Mononuclear cell (primary cell): Measurements from ENCODE around the gene NCKIPSD. TPM values are rescaled to one million over a fixed set of nuclear protein-coding genes. Genes with fewer than 3 reads are reported as not detected.

Experiments
- H3K27me3 ChIP-seq: 2 replicates; pipeline ENCODE4 v1.6.0; 2011; ENCODE audit warnings: low read length, control low read depth; ENCODE audit not compliant: insufficient read depth
- H3K4me1 ChIP-seq: 2 replicates; pipeline ENCODE4 v1.5.1; 2011; ENCODE audit warnings: mild to moderate bottlenecking, low read length, control low read depth; ENCODE audit not compliant: insufficient read depth
- H3K4me3 ChIP-seq: 2 replicates; pipeline ENCODE4 v1.5.1; 2011; ENCODE audit warnings: mild to moderate bottlenecking, low read length, moderate library complexity
- H3K9me3 ChIP-seq: 2 replicates; pipeline ENCODE4 v1.5.1; 2011; ENCODE audit warnings: low read depth, mild to moderate bottlenecking, control low read depth, low read length
- total RNA-seq: library from RNA; depleted of rRNA; stranded (reverse); fragments of >200 nt; gene quantifications from one replicate; pipeline ENCODE4 v1.2.3, GENCODE V29; 2012

Gene NCKIPSD
- total RNA-seq, 1 donor = 6.3 TPM

GRCh38 chr3:48633743-48634142, 52.0 kb downstream of the NCKIPSD start:
- Histone ChIP-seq H3K4me1 (peaks cover 20% of the 10 kb centered on the region), H3K4me3 (no peak overlapping the region), H3K9me3 (no peaks in the 10 kb centered on the region), H3K27me3 (no peaks in the 10 kb centered on the region)

GRCh38 chr3:48633256-48633655, 52.5 kb downstream of the NCKIPSD start:
- no peaks in the 10 kb centered on the region for H3K27me3 ChIP-seq
- peaks cover 20% of the 10 kb centered on the region for H3K4me1 ChIP-seq
- H3K4me3 ChIP-seq = no peak overlapping the region
- H3K9me3 ChIP-seq = no peaks in the 10 kb centered on the region

GRCh38 chr3:48631516-48632448, 53.9 kb downstream of the NCKIPSD start:
- Histone ChIP-seq H3K27me3 (no peaks in the 10 kb centered on the region), H3K9me3 (no peaks in the 10 kb centered on the region), H3K4me1 (peaks cover 20% of the 10 kb centered on the region), H3K4me3 (no peak overlapping the region)

DNA sequence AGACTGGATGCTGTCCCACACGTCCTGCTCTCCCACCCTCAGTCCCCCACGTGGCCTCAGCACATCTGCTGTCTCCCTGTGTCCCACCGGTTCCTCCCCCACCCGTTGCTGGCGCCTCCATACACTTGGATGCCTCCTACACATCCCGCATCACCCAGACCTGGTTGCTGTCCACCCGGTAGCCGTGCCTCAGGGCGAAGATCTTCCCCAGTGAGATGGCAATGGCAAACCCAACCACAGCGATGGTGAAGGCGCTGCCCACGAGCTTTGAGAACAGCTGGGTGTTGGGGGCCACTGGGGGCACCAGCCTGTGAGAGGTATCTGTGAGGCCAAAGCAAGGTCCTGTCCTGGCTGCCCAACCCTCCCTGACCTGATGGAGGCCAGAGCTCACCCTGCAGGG, 54.9 kb downstream of the NCKIPSD start:
- Histone ChIP-seq H3K4me3 (no peak overlapping the region), H3K9me3 (no peaks in the 10 kb centered on the region), H3K4me1 (peaks cover 13% of the 10 kb centered on the region), H3K27me3 (no peaks in the 10 kb centered on the region)

- H3K4me1 ChIP-seq = peaks cover 10% of the 10 kb centered on the region
- no peak overlapping the region for H3K4me3 ChIP-seq
- H3K9me3 ChIP-seq = no peaks in the 10 kb centered on the region
- no peaks in the 10 kb centered on the region for H3K27me3 ChIP-seq
These were observed 55.3 kb downstream of the NCKIPSD start for GRCh38 chr3:48630407-48630806.

- Histone ChIP-seq H3K9me3 (no peaks in the 10 kb centered on the region), H3K4me1 (peaks cover 10% of the 10 kb centered on the region), H3K4me3 (no peak overlapping the region), H3K27me3 (no peaks in the 10 kb centered on the region)
These were observed 55.8 kb downstream of the NCKIPSD start for GRCh38 chr3:48629894-48630293.

DNA sequence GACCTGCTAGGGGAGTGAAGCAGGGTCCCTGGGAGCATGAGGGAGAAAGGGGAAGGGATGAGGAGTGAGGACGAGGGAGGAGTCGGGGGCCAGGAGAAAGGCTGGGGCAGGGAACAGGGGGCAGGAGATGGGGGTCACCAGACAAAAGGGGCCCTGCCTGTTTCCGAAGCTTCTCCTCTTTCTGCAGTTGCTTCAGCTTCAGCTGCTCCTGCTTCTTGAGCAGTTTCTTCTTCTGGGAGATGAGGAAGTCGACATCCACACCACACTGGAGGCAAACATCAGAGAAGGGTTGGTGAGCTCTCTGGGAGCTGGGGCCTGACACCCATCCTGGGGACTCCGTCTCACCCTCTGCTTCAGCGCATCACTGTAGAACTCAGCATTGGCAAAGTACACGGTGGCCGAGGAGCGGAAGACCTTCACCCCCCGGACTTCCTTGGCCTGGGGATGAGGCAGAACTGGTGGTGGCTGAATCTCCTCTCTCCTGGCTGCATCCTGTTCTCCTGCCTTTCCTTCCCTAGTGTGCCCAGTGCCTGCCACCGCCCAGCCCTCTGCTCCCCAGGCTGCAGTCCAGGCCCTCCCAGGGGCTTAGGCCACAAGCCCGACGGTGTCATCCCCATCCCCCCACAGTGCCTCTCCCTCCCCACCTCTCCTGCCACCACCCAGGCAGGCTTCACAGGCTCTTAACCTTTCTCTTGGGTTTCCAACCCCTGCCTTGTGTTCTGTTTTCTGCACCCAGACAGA, 57.3 kb downstream of the NCKIPSD start:
- H3K4me3 ChIP-seq = no peak overlapping the region
- no peaks in the 10 kb centered on the region for H3K9me3 ChIP-seq
- no peaks in the 10 kb centered on the region for H3K27me3 ChIP-seq
- H3K4me1 ChIP-seq = peaks cover 6% of the 10 kb centered on the region

DNA sequence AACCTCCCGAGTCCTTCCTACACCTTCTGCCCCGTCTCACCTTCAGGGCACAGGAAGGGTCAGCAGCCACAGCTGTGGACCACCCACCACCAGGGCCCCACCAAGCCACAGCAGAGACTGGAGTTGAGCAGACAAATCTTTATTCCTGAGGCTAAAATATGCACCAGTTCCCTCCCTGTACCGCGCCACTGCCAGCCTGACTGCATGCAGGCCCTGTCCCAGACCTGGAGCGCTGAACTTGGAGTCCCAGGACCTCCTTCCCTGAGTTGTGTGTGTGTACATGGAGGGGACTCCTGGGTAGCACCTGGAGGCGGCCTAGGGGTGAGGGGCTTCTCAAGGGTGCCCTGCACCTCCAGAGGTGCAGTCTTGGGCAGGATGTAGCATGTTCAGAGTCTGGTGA, 60.1 kb downstream of the NCKIPSD start:
- Histone ChIP-seq H3K9me3 (no peaks in the 10 kb centered on the region), H3K27me3 (no peaks in the 10 kb centered on the region), H3K4me3 (no peak overlapping the region), H3K4me1 (peaks cover 6% of the 10 kb centered on the region)

GRCh38 chr3:48624767-48625166, 60.9 kb downstream of the NCKIPSD start:
- Histone ChIP-seq H3K9me3 (no peaks in the 10 kb centered on the region), H3K27me3 (no peaks in the 10 kb centered on the region), H3K4me3 (no peak overlapping the region), H3K4me1 (peaks cover 6% of the 10 kb centered on the region)

DNA sequence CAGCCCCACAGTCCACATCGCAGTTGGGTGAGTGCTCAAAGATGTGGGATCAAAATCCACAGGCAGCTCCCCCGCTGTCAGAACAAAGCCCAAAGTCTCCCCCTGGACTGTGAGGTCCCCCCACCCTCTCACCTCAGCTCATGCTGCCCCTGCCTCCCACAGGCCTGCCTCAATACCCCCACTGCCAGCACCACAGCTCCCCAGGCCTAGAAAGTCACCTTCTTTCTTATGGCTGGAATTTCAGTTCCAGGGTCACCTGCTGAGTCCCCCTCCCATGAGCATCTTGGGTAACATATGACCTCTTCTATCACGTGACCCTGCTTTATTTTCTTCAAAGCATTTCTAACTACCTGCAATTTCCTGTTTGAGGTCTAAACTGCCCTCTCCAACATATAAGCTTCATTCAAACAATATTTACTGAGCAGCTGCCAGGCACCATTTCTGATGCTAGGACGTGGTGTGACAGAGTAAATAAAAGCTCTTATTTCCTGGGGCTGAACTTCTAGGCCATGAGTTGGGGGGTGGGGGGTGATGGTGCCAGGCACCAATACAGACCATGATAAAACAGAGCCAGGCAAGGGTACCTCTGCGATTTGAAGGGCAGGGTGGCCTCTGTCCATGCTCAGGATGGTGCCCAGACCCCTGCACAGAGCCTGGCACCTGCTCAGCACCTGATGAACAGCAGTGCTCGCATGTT, 61.7 kb downstream of the NCKIPSD start:
- no peaks in the 10 kb centered on the region for H3K9me3 ChIP-seq
- peaks cover 6% of the 10 kb centered on the region for H3K4me1 ChIP-seq
- H3K27me3 ChIP-seq = no peaks in the 10 kb centered on the region
- H3K4me3 ChIP-seq = no peak overlapping the region

Other genes with a start within 250 kb of the NCKIPSD start
- 1.4 TPM for gene CCDC51, start 245.8 kb downstream of the NCKIPSD start, total RNA-seq
- 271 TPM for gene TMA7, start 245.7 kb downstream of the NCKIPSD start, total RNA-seq
- 5.1 TPM for gene ATRIP, start 239.2 kb downstream of the NCKIPSD start, total RNA-seq
- 64.1 TPM for gene SHISA5, start 181.7 kb downstream of the NCKIPSD start, total RNA-seq
- gene PFKFB4, start 129.1 kb downstream of the NCKIPSD start, total RNA-seq = 11.3 TPM
- 0.10 TPM for gene UCN2, start 122.1 kb downstream of the NCKIPSD start, total RNA-seq
- 0.10 TPM for gene COL7A1, start 90.6 kb downstream of the NCKIPSD start, total RNA-seq
- gene UQCRC1, start 76.3 kb downstream of the NCKIPSD start, total RNA-seq = 131 TPM
- gene TMEM89, start 64.1 kb downstream of the NCKIPSD start, total RNA-seq = 0.42 TPM
- 8.4 TPM for gene SLC26A6, start 50.5 kb downstream of the NCKIPSD start, total RNA-seq
- gene CELSR3, start 23.0 kb downstream of the NCKIPSD start, total RNA-seq = 2.6 TPM
- gene IP6K2, start 31.3 kb upstream of the NCKIPSD start, total RNA-seq = 92.5 TPM
- gene PRKAR2A, start 162.0 kb upstream of the NCKIPSD start, total RNA-seq = 26.1 TPM
- 2.2 TPM for gene SLC25A20, start 213.0 kb upstream of the NCKIPSD start, total RNA-seq
- 120 TPM for gene ARIH2, start 232.9 kb upstream of the NCKIPSD start, total RNA-seq